Nephron progenitor cell (in vitro differentiated cells): ENCODE data around the gene EEFSEC.

Experiments
- DNase-seq: peaks from one replicate; pipeline ENCODE4 v3.0.0; 2021
- H3K27ac Mint-ChIP-seq: 2 replicates; pipeline ENCODE4 v1.8.0; 2021; ENCODE audit warnings: mild to moderate bottlenecking, moderate library complexity, mixed read lengths
- H3K27me3 Mint-ChIP-seq: 2 replicates; pipeline ENCODE4 v1.8.0; 2021; ENCODE audit warnings: mild to moderate bottlenecking, low read depth, mixed read lengths; ENCODE audit not compliant: poor library complexity
- H3K36me3 Mint-ChIP-seq: 2 replicates; pipeline ENCODE4 v1.8.0; 2021; ENCODE audit warnings: low read depth, mixed read lengths
- H3K4me1 Mint-ChIP-seq: 2 replicates; pipeline ENCODE4 v1.8.0; 2021; ENCODE audit warnings: mixed read lengths
- H3K4me3 Mint-ChIP-seq: 2 replicates; pipeline ENCODE4 v1.8.0; 2021; ENCODE audit warnings: mild to moderate bottlenecking, moderate library complexity, mixed read lengths
- H3K9me3 Mint-ChIP-seq: 2 replicates; pipeline ENCODE4 v1.8.0; 2021; ENCODE audit warnings: mild to moderate bottlenecking, moderate library complexity, mixed read lengths
- TF ChIP-seq, protein P1 (sequence below): fragments of 200-600 bp; sonication (generic); IDR thresholded peaks from 2 replicates; pipeline ENCODE4 v1.5.0; 2021; ENCODE audit warnings: antibody characterized with exemption

Gene EEFSEC

DNA sequence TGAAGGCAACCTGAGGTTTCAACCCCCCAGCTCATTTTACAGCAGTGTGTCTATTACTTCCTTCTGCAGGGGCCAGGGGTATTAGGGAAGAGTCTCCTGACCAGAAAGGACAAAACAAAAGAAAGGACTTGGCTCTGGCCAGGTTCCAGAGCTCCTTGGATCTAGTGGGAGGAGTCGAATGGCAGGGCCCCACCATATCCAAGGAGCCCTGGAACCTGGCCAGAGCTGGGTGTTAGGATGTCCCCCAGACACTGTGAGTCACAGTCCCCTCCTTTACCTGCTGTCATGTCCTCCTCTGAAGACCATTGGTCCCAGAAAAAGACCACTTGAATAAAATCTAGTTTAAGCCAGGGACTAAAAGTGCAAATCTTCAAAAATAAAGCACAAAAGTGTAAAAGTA, 113.2 kb downstream of the EEFSEC start:
- Mint-ChIP-seq H3K27ac (no peak overlapping the region), H3K4me1 (peaks cover 20% of the 10 kb centered on the region), H3K9me3 (peaks cover 3% of the 10 kb centered on the region), H3K4me3 (no peak overlapping the region), H3K27me3 (peaks cover 6% of the 10 kb centered on the region), H3K36me3 (peaks cover 22% of the 10 kb centered on the region)
- DNase-seq = no peak
- TF ChIP-seq, protein P1, sequence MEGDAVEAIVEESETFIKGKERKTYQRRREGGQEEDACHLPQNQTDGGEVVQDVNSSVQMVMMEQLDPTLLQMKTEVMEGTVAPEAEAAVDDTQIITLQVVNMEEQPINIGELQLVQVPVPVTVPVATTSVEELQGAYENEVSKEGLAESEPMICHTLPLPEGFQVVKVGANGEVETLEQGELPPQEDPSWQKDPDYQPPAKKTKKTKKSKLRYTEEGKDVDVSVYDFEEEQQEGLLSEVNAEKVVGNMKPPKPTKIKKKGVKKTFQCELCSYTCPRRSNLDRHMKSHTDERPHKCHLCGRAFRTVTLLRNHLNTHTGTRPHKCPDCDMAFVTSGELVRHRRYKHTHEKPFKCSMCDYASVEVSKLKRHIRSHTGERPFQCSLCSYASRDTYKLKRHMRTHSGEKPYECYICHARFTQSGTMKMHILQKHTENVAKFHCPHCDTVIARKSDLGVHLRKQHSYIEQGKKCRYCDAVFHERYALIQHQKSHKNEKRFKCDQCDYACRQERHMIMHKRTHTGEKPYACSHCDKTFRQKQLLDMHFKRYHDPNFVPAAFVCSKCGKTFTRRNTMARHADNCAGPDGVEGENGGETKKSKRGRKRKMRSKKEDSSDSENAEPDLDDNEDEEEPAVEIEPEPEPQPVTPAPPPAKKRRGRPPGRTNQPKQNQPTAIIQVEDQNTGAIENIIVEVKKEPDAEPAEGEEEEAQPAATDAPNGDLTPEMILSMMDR = no peak

DNA sequence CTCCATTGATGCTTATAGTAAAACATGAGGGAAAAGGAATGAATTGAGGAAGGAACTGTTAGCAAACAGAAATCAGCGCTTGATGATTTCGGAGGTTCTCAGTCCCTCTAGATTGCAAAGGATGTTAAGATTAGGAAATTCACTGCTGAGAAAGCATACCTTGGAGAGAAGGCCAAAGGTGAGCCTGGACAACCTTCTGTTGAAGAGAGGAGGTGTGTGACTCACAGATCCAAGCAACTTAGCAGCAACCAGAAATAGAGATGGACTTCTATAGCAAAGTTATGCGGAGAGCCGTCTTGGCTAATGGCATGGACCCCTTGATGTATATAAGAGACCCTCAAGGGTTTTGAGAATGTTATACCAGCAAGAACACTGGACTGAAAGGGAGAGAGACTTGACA, 114.3 kb downstream of the EEFSEC start:
- Mint-ChIP-seq H3K9me3 (no peaks in the 10 kb centered on the region), H3K4me3 (no peak overlapping the region), H3K4me1 (peaks cover 20% of the 10 kb centered on the region), H3K36me3 (peaks cover 17% of the 10 kb centered on the region), H3K27me3 (peaks cover 6% of the 10 kb centered on the region), H3K27ac (no peak overlapping the region)
- DNase-seq = no peak
- TF ChIP-seq, protein P1 = no peak

DNA sequence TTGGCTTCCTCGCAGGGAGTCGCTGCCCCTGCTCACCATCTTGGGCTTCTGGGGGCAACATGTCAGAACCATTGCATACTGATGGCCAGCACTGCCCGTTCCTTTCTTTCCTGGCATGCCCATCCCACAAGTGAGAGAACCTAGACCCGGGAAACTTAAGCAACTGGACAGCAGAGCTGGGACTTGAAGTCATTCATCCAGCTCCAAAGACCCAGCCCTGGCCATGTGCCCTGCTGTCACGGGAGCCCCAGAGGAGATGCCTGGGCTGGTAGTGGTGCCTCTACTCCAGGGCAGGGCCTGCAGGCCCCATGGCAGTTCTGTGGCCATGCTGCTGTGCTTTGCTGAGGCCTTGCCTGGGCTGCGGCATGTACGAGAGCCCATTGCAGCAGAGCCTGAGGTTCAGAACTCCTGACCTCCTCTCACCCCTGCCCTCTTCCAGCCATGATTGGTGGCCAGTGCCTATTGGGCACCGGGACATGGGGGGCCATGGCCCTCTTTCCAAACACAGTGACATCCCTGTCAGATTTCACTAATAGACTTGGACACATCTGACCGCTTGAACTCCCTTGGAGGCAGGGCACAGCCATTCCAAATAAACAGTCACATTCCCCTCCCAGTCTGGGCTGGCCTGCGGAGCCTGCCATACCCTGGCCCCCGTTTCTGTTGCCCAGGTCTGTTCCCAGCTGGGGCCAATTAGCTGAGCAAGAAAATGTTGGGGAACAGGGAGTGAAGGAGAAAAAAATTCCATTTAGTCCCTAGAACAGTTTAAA, 115.9 kb downstream of the EEFSEC start:
- no peak for DNase-seq
- Mint-ChIP-seq H3K27ac (no peak overlapping the region), H3K9me3 (no peaks in the 10 kb centered on the region), H3K4me1 (peaks cover 6% of the 10 kb centered on the region), H3K27me3 (peaks cover 3% of the 10 kb centered on the region), H3K36me3 (peaks cover 10% of the 10 kb centered on the region), H3K4me3 (no peak overlapping the region)
- TF ChIP-seq, protein P1 = no peak

DNA sequence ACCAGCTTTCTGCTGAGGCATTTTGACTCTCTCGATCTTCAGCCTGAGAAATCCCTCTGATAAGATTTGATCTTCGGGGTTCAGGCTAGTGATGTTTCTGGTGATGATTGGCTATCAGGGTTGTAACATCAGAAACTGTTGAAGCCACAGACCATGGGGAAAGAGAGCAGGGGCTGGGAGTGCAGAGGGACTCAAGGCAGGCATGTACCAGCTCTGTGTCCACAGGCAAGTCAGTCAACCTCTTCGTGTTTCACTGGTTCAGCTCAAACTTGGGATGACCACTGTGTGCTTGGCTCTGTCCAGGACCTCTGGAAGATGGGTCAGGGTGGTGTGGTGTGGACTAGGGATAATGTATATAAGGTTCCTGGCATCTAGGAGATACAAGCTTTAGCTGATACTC, 116.5 kb downstream of the EEFSEC start:
- peaks cover 5% of the 10 kb centered on the region for H3K36me3 Mint-ChIP-seq
- no peak overlapping the region for H3K27ac Mint-ChIP-seq
- TF ChIP-seq, protein P1 = no peak
- H3K4me3 Mint-ChIP-seq = no peak overlapping the region
- peaks cover 3% of the 10 kb centered on the region for H3K27me3 Mint-ChIP-seq
- H3K9me3 Mint-ChIP-seq = no peaks in the 10 kb centered on the region
- H3K4me1 Mint-ChIP-seq = peaks cover 6% of the 10 kb centered on the region
- no peak for DNase-seq

DNA sequence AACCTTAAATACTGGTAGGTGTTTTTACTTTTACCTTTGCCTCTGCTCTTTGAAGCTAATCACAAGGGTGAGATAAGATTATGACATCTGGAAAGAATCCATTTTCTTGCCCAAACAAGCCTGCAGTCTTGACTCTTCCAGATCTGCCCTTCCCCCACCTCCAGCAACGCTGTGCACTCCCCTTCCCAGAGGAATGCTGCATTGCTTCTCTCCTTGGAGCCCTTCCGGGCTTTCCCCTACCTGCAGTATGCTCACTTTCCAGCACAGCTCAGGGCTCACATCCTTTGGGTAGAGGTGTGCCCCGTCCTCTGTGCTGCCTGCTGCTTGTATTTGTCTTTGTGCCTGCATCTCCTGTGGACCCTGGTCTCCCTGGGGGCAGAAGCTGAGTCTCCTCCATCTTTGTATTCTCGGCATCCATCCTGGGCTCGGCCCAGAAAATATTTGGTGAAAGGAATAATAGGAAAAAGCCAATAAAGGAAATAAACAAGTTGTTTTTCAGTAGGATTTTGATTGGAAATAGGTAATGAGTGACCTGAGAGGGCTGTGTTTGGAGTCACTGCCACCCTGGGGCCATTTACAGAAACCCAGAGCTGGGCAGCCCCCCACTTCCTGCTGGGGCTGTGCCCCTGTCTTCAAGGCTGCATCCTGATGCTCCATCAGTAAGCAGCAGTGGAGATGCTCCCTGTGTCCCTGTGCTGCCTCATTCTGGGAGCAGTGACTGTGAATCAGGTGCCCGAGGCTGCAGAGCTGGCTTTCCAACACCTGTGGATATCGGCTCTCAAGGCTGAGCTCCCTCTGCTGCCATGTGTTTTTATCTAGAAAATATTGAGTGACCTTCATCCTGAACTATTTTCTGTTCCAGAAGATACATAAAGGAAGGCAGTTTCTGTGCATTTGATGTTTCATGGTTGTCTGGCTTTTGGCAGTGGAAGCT, 117.5 kb downstream of the EEFSEC start:
- no peaks in the 10 kb centered on the region for H3K9me3 Mint-ChIP-seq
- peaks cover 3% of the 10 kb centered on the region for H3K27me3 Mint-ChIP-seq

More for the DNA sequence above, 117.5 kb downstream of the EEFSEC start:
- H3K27ac Mint-ChIP-seq = no peak overlapping the region
- H3K36me3 Mint-ChIP-seq = no peaks in the 10 kb centered on the region
- TF ChIP-seq, protein P1 = no peak
- H3K4me1 Mint-ChIP-seq = peaks cover 6% of the 10 kb centered on the region
- no peak overlapping the region for H3K4me3 Mint-ChIP-seq
- no peak for DNase-seq
